Neural cell (in vitro differentiated cells): ENCODE results near the gene COA3.

ENCODE experiments used
- EP300 ChIP-seq: fragments of 450-650 bp; conservative IDR thresholded peaks from 2 replicates; pipeline ENCODE4 v1.6.1; 2014; ENCODE audit warnings: antibody characterized with exemption, mild to moderate bottlenecking, moderate library complexity; ENCODE audit not compliant: poor library complexity, severe bottlenecking
- EZH2 ChIP-seq: fragments of 200-600, 300-800 bp; shearing (Covaris generic), sonication (generic); IDR thresholded peaks from 2 replicates; pipeline ENCODE4 v1.6.1; 2014; ENCODE audit warnings: antibody characterized with exemption, low read length, borderline replicate concordance, mild to moderate bottlenecking; ENCODE audit not compliant: insufficient read depth, poor library complexity, severe bottlenecking
- POLR2AphosphoS5 ChIP-seq: IDR thresholded peaks from 2 replicates; pipeline ENCODE4 v1.6.1; 2012
- SMC3 ChIP-seq: fragments of 450-650 bp; conservative IDR thresholded peaks from 2 replicates; pipeline ENCODE4 v1.6.1; 2014; ENCODE audit warnings: antibody characterized with exemption, mild to moderate bottlenecking, moderate library complexity; ENCODE audit not compliant: poor library complexity
- TAF1 ChIP-seq: IDR thresholded peaks from 2 replicates; pipeline ENCODE4 v1.6.1; 2012; ENCODE audit warnings: low read depth
- TF ChIP-seq, protein P1 (sequence below): fragments of 450-650 bp; IDR thresholded peaks from 2 replicates; pipeline ENCODE4 v1.5.1; 2014; ENCODE audit warnings: antibody characterized with exemption, mild to moderate bottlenecking, moderate library complexity; ENCODE audit not compliant: poor library complexity, severe bottlenecking

DNA sequence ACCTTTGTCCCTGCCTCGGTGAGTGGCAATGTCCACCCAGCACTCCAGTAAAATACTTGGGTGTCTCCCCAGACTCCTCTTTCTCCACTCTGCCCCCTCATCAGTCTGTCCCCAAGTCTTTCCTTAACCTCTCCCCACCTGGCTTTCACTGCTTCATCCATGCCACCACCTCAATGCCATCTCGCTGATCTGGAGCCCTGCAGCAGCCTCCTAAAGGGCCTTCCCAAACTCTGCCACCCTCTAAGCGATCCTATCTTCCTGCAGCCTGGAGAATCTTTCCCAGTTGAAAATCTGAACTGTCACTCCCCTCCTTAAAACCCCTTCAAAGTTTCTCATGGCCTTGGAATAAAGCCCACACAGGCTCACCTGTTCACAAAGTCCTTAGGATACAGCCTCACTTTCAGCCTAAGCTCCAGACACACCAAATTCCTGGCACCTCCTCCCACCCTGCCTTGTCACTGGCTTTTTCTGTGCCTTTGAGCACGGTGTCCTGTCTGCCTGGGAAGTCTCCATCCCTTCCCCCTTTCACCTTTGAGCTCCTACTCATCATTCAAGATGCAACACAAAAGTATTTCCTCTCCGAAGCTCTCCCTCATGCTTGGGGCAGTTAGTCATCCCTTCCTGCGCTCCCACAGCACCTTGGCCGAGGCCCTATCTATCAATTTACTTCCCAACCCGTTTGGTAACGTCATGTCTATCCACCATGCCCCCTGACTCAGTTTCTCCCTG, 15.3 kb downstream of the COA3 start:
- no peak for TF ChIP-seq POLR2AphosphoS5
- TF ChIP-seq, protein P1, sequence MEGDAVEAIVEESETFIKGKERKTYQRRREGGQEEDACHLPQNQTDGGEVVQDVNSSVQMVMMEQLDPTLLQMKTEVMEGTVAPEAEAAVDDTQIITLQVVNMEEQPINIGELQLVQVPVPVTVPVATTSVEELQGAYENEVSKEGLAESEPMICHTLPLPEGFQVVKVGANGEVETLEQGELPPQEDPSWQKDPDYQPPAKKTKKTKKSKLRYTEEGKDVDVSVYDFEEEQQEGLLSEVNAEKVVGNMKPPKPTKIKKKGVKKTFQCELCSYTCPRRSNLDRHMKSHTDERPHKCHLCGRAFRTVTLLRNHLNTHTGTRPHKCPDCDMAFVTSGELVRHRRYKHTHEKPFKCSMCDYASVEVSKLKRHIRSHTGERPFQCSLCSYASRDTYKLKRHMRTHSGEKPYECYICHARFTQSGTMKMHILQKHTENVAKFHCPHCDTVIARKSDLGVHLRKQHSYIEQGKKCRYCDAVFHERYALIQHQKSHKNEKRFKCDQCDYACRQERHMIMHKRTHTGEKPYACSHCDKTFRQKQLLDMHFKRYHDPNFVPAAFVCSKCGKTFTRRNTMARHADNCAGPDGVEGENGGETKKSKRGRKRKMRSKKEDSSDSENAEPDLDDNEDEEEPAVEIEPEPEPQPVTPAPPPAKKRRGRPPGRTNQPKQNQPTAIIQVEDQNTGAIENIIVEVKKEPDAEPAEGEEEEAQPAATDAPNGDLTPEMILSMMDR, result no peak
- no peak for TF ChIP-seq EZH2
- TF ChIP-seq TAF1, result no peak
- no peak for TF ChIP-seq SMC3
- no peak for TF ChIP-seq EP300
